Psoas muscle (tissue), 8 donors: ENCODE measurements around the gene GAST. TPM values are rescaled to one million over a fixed set of nuclear protein-coding genes. Genes with fewer than 3 reads are reported as not detected.

Experiments used
- ATAC-seq, 4 donors: fragments of 200-7000 bp; cut with Tn5 transposase; one replicate each; pipeline ENCODE4 v1.9.1; 2020; ENCODE audit warnings: moderate library complexity in 3 of 4, mild to moderate bottlenecking in 2 of 4
- DNase-seq, 2 donors: peaks; one replicate each; pipeline ENCODE4 v3.0.0-alpha.2; 2020
- H3K27ac ChIP-seq: fragments of 200-600 bp; one replicate; pipeline ENCODE4 v1.8.0; 2022
- H3K27me3 ChIP-seq, 3 donors: fragments of 200-600 bp in 1 of 3; one replicate each; pipeline versions ENCODE4 v1.6.1 to v1.8.0; 2013 to 2022; ENCODE audit warnings: low read length in 2 of 3, mild to moderate bottlenecking in 2 of 3, moderate library complexity in 1 of 3; ENCODE audit not compliant: insufficient read depth in 3 of 3
- H3K36me3 ChIP-seq, 2 donors: fragments of 200-600 bp in 1 of 2; one replicate each; pipeline versions ENCODE4 v1.6.1 to v1.8.0; 2013 to 2022; ENCODE audit warnings: low read depth in 1 of 2, mild to moderate bottlenecking in 1 of 2, moderate library complexity in 1 of 2; ENCODE audit not compliant: insufficient read depth in 1 of 2
- H3K4me1 ChIP-seq: fragments of 200-600 bp; one replicate; pipeline ENCODE4 v1.8.0; 2022
- H3K4me3 ChIP-seq: fragments of 200-600 bp; one replicate; pipeline ENCODE4 v1.8.0; 2022; ENCODE audit warnings: mild to moderate bottlenecking
- H3K9me3 ChIP-seq: fragments of 200-600 bp; one replicate; pipeline ENCODE4 v1.8.0; 2022
- WGBS, 3 donors: extraction: QIAGEN DNeasy Blood & Tissue Kit; methylation state at CpG; one replicate each; pipeline versions ENCODE4 v1.1.6 to v1.1.7; 2013; 5-methylcytosine and 5-hydroxymethylcytosine counted together
- intact Hi-C, 2 donors: fragments of 100-400 bp; cut with DNase I; formaldehyde crosslinking; loops; one replicate each; pipeline versions ENCODE4 v1.11.0 to v1.14.2; 2022
- polyA plus RNA-seq, 3 donors: library from polyadenylated mRNA; stranded (reverse); fragments of 200-250 nt; gene quantifications; one replicate each; pipeline ENCODE4 v1.2.3, GENCODE V29; 2013
- total RNA-seq, 4 donors: library from RNA; stranded (reverse); fragmentation: NEBNext Ultra II Directional in 2 of 4; extraction: Animal tissue kit (Norgen Biotek cat#: 25700) in 2 of 4; gene quantifications; one replicate each; pipeline versions ENCODE4 v1.2.1 to v1.2.4, GENCODE V29; 2021 to 2023
- TF ChIP-seq, protein P1 (sequence below): fragments of 200-600 bp; IDR thresholded peaks from one replicate; pipeline ENCODE4 v1.8.0; 2022; ENCODE audit warnings: antibody characterized with exemption
- donor health status: healthy with polysubstance abuse.
- donor health status: DM: no; HTN: no; CAD: no; lungs with moderate emphysema.
- donor health status: Bipolar disorder and iron deficiency.
- donor health status: healthy.
- donor health status: DM: yes; HTN: yes; CAD: no.
- donor health status: DM: no; HTN: no; CAD: no.
- donor health status: DM: no; HTN: no; CAD: no.
- donor health status: DM: yes; HTN: yes; CAD: no.

GAST gene
- total and polyA plus RNA-seq, 7 donors, result not detected

DNA sequence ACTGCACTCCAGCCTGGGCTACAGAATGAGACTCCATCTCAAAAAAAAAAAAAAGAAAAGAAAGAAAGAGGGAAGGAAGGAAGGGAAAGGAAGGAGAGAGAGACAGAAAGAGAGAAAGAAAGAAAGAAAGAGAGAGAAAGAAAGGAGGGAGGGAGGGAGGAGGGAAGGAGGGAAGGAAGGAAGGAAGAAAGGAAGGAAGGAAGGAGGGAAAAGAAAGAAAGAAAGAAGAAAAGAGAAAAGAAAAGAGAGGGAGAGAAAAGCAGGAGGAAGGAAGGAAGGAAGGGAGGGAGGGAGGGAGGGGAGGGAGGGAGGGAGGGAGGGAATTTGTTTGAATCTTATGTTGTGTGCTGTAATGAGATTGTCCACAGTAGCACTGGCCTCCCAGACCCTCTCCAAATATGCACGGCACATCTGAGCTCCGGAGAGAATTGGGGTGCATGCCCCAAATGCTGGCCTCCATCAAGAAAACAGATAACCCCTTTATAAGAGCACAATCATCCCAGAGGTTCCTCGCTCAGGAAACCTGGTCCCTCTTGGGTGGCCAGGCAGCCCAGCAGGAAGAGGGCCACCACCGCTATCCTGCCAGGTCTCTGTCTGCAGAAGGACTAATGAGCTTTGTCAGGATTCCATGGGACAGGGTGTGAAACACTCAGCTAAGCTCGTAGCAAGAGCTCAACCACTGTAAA lies 32.2 kb upstream of the GAST start:
- H3K36me3 ChIP-seq, result no peaks in the 10 kb centered on the region
- TF ChIP-seq, protein P1, sequence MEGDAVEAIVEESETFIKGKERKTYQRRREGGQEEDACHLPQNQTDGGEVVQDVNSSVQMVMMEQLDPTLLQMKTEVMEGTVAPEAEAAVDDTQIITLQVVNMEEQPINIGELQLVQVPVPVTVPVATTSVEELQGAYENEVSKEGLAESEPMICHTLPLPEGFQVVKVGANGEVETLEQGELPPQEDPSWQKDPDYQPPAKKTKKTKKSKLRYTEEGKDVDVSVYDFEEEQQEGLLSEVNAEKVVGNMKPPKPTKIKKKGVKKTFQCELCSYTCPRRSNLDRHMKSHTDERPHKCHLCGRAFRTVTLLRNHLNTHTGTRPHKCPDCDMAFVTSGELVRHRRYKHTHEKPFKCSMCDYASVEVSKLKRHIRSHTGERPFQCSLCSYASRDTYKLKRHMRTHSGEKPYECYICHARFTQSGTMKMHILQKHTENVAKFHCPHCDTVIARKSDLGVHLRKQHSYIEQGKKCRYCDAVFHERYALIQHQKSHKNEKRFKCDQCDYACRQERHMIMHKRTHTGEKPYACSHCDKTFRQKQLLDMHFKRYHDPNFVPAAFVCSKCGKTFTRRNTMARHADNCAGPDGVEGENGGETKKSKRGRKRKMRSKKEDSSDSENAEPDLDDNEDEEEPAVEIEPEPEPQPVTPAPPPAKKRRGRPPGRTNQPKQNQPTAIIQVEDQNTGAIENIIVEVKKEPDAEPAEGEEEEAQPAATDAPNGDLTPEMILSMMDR, result no peak
- no peaks in the 10 kb centered on the region for H3K27me3 ChIP-seq
- intact Hi-C loops, result no loop called here
- H3K4me3 ChIP-seq, result no peak overlapping the region
- H3K4me1 ChIP-seq, result no peaks in the 10 kb centered on the region
- DNase-seq, result peak in 1 of 2 donors; percentile 15
- no peak for ATAC-seq
- H3K27ac ChIP-seq, result no peak overlapping the region
- WGBS, 3 donors, result 53 to 59% (median 54%) methylated on average over 5 of the region's 5 CpGs
- no peaks in the 10 kb centered on the region for H3K9me3 ChIP-seq

DNA sequence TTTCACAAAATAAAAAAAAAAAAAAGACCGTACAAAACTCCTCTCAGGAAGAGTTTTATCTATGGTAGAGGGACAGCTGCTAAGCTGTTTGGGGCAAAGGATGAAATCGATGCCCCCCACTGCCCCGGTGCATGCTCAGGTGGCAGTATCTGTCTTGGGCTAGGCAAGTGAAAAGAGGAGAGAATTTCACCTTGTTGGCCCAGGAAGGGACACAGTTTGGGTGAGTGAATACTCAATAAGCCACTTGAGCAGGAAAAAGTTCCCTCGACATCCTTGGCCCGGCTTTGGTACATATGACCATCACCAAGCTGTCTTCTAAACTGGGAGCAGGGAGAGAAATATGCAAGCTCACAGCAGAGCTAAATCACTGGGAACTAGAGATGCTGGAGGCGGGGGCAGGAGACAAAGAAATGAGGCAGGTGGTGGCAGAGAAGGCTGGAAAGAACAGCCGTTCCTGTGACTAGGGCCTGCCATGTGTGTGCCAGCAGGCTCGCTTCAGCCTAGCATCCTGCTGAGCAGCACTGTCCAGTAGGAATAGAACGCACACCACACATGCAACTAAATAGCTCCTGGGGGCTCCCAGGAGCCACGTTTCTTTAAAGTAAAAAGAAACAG lies 31.6 kb upstream of the GAST start:
- no peaks in the 10 kb centered on the region for H3K27me3 ChIP-seq
- ATAC-seq (no peak), DNase-seq (peak in 1 of 2 donors; percentile 10)
- no peak overlapping the region for H3K4me3 ChIP-seq
- H3K9me3 ChIP-seq, result no peaks in the 10 kb centered on the region
- H3K27ac ChIP-seq, result no peak overlapping the region
- no peaks in the 10 kb centered on the region for H3K36me3 ChIP-seq
- TF ChIP-seq, protein P1, result no peak
- 57 to 65% (median 58%) methylated on average over 10 of the region's 10 CpGs for WGBS, 3 donors
- H3K4me1 ChIP-seq, result no peaks in the 10 kb centered on the region
- intact Hi-C loops, result no loop called here

DNA sequence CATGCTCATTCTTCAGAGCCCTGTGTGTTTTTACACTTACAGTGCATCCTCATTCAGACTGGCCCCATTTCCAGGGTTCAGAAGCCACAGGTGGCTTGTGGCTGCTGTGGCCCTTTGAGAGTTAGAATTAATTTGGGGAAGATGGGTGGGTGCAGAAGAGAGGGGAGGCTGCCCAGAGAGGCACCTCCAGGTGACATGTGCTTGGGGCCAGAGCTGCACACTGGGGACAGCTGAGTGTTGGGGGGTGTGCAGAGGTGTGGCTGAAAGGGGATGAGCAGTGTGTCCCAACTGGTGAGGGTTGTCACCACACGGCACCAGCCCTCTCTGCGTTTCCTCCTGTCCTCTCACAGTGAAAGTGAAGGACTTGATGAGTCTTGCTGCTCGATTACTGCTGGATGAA lies 30.4 kb upstream of the GAST start:
- WGBS, 3 donors, result 77 to 86% (median 79%) methylated on average over 3 of the region's 3 CpGs
- no peaks in the 10 kb centered on the region for H3K27me3 ChIP-seq
- no peaks in the 10 kb centered on the region for H3K4me1 ChIP-seq
- no peaks in the 10 kb centered on the region for H3K9me3 ChIP-seq
- TF ChIP-seq, protein P1, result no peak
- intact Hi-C loops, result no loop called here
- H3K4me3 ChIP-seq, result no peak overlapping the region
- no peaks in the 10 kb centered on the region for H3K36me3 ChIP-seq
- ATAC-seq (no peak), DNase-seq (peak in 1 of 2 donors; percentile 40)
- H3K27ac ChIP-seq, result no peak overlapping the region

DNA sequence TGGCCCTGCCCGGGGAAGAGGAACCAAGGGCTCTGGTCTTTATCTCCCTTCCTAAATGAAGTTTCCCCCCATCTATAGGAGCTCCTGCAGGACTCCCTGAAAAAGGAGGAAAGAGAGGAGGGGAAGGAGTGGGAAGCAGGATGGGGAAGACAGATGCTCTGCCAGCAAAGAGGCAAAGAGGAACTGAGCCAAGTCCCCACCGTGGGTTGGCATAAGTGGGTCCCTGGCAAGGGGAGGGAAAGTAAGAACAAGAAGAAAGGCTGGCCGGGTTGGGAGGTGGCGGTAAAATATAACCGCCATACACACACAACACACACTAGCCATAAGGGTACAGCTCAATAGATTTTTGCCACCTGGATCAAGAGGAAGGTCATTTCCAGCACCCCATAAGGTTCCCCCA lies 29.5 kb upstream of the GAST start:
- no peaks in the 10 kb centered on the region for H3K9me3 ChIP-seq
- peaks cover 1% of the 10 kb centered on the region for H3K4me1 ChIP-seq
- TF ChIP-seq, protein P1, result no peak
- DNase-seq, result peak in 1 of 2 donors; percentile 14
- intact Hi-C loops, result no loop called here
- WGBS, 3 donors, result 74 to 81% (median 78%) methylated on average over 5 of the region's 5 CpGs
- H3K27me3 ChIP-seq, result no peaks in the 10 kb centered on the region
- no peaks in the 10 kb centered on the region for H3K36me3 ChIP-seq
- H3K4me3 ChIP-seq, result no peak overlapping the region
- ATAC-seq, result no peak
- H3K27ac ChIP-seq, result no peak overlapping the region
